Activated CD8-positive, alpha-beta memory T cell treated with anti-CD3 and anti-CD28 coated beads for 24 hours (primary cell): Measurements from ENCODE around the gene SCTR.

Source experiments
- DNase-seq: peaks from one replicate; pipeline ENCODE4 v3.0.0-alpha.2; 2020

Gene SCTR

DNA sequence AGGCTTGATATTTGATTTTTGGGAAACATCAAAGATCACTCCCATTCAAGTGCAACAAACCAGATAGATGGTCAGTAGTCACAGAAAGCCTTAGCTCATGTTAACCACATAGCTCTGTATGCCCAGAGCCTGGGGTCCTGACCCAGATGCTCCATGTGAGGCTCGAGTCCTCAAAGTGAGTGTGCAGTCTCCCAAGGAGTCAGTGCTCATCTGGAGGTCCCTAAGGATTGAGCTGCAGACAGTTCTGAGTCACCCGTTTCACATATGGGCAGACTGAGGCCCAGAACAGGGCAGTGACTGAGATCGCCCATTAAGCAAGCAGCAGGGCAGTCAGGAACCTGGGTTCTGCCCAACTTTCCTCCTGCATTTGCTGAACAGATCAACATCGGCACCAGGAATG lies 83.4 kb downstream of the SCTR start:
- no peak for DNase-seq

DNA sequence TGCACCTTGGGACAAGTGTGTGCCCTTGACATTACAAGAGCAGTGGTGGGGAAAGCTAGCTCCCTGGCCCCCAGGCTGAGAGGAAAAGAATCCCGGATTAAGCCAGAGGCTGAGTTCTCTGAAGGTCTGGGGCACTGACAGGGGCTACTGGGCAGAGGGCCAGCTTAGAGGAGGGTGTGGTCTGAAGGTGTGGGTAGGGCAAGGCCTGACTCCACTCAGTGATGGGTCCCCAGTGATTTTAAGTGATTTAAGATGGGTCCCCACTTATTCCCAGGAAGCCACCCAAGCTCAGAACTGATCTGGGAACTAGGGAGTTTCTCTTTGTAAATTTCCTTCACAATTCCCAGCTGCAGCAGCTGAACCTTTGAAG lies 83.8 kb downstream of the SCTR start:
- DNase-seq, result no peak

DNA sequence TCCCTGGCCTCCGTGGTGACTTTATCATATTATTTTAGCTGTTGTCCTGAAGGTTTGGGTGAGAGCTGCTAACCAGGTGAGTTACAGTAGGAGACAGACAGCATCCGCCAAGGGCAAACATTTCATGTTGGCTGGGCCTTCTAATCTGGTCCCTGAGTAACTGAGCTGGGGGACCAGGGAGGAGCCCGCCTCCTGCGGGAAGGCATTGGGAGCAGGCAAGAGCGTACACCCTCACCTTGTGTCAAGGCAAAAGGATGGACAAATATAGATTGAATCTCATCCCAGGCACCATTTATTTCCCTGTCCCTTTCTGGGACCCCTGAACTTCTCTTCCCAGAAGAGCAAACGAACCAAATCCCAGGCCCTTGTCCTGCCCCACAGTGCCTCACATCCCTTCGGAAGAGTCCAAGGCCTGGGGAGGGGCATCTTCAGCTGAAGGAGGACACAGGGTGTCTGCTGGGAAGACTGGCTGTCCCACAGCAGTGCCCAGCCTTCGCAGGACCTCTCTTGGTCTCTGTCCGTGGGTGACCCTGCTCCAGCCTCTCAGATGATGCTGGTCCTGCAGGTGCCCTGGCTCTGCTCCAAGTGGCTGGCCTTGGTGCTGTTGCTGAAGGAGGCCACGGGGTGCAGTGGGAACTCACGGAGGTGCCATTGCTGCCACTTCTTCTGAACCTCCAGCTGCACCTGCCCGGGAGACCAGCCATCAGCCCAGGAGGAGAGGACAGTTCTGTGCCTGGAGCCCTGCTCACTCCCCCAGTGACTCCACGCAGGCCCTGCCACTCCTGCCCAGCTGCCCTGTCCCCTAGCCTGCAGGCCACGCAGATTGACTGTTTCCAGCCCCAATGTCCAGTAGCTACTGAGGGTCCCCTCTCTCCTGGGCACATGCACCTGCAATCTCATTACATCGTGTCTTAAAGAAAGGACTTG lies 84.4 kb downstream of the SCTR start:
- no peak for DNase-seq

DNA sequence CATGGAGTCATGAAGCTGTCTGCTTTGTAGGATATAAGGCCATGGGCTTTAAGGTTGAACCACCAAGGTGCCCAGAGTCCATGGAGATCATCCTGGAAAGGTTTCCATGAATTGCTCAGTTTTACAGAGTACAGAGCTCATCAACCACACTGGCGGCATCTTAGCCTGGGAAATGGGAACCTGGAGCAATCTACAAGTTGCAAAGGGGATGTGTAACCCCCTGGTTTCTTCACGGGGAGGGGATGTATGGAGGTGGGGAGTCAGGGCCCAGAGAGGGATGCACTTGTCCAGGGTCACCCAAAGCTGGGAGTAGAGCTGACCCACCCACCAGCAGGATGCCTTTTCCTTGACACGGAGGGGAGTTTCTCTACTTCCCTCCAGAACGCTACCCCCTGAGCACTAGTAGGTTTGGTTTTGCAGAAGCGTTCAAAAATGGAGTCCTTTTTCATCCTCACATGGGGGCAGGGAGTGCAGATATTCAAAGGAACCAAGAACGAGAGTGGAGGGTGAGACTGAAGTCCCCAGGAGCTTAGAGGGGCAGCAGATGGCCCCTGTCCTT lies 85.5 kb downstream of the SCTR start:
- DNase-seq, result no peak

- DNase-seq, result no peak
Observed at GRCh38 chr2:119438128-119438656, 86.1 kb downstream of the SCTR start.

DNA sequence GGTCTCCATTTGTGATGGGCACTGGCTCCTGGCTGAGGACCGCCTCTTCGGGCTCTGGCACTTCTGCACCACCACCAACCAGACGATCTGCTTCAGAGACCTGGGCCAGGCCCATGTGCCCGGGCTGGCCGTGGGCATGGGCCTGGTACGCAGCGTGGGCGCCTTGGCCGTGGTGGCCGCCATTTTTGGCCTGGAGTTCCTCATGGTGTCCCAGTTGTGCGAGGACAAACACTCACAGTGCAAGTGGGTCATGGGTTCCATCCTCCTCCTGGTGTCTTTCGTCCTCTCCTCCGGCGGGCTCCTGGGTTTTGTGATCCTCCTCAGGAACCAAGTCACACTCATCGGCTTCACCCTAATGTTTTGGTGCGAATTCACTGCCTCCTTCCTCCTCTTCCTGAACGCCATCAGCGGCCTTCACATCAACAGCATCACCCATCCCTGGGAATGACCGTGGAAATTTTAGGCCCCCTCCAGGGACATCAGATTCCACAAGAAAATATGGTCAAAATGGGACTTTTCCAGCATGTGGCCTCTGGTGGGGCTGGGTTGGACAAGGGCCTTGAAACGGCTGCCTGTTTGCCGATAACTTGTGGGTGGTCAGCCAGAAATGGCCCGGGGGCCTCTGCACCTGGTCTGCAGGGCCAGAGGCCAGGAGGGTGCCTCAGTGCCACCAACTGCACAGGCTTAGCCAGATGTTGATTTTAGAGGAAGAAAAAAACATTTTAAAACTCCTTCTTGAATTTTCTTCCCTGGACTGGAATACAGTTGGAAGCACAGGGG lies 87.1 kb downstream of the SCTR start:
- DNase-seq, result no peak

GRCh38 chr2:119435953-119436297 lies 88.4 kb downstream of the SCTR start:
- DNase-seq, result no peak

DNA sequence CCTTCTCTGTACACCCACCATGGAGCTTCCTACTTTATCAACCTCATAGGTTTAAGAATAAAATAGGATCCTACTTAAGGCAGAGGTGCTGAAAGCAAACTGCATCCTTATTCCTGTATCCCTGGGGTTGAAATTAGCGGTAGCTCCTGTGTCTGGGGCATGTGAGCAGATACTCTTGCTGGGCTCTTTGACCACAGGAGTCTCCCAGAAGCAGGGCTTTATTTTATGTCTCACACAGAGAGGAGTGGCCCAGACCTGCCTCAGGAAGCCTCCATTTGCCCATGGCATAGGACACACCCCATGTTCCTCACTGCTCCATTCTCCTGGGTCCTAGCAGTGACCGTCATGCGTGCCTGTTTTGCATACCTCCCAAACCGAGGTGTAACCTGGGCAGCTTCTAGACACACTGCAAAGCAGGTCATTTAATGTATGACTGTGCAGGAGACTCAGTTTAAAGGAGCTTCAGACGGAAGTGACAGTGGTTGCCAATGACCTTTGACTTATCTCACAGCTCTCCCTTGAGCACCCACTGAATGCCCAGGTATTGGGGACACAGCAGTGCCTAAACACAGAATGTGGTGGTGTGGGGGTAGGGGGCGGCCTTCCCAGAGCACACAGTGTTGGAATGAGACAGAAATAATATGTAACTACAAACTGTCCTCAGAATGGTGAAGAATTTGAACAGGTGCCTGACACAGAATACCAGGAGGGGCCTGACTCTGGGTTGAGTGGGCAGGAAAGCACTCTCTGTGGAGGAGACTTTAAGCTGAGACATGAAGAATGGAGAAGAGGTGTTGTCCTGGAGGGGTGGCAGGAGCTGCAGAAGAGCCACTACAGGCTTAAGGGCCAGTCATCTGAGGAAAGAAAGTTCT lies 89.0 kb downstream of the SCTR start:
- peak; percentile 9 for DNase-seq

DNA sequence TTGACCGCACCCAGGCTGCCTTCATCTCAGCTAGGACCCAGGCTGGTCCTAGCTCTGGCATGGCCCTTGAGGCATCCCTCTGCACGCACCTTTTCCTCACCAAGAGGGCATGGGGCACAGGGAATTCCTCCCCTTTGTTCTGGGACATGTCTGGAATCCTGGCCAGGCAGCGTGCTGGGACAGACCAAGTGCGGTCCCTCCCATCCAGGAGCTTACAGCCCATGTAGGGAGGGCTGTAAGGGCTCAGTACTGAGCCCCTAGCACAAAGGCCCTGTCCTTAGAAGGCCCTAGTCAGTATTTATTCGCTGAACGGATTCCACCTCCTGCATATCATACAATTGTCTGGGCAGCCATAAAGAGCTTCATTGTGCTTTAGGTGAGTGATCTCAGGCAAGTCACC lies 89.6 kb downstream of the SCTR start:
- peak; percentile 24 for DNase-seq

DNA sequence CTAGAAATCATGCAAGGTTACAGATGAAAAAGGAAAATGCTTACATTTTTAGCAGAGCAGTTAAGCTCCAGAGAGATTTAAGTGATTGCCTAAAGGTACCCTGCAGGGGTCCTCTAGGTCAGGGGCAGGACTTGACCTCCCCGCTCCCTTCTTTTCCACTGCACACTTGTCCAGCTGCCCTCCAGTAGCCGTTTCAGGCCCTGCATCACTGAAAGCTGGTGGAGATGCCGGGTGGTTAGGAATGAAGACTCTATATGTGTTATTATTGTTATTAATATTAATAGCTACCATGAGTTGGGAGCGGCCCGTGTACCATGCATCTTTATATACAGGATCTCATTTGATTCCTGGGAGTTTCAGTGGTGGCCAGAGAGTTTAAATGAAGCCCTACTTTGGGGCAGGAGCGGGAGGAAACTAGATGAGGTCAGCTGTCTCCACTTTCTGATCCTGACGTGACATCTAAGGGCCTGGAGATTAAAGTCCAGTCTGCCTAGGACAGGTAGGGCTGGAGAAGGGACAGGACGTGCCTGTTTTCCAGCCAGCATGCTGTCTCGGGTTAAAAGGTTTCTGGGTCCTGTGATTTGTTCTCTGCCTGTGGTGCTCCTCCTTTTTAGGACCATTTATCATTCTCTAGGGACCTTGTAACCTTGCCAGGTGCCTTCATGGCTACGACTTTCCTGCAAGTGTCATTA lies 90.5 kb downstream of the SCTR start:
- DNase-seq, result no peak

GRCh38 chr2:119432851-119433522 lies 91.3 kb downstream of the SCTR start:
- DNase-seq, result peak; percentile 43

DNA sequence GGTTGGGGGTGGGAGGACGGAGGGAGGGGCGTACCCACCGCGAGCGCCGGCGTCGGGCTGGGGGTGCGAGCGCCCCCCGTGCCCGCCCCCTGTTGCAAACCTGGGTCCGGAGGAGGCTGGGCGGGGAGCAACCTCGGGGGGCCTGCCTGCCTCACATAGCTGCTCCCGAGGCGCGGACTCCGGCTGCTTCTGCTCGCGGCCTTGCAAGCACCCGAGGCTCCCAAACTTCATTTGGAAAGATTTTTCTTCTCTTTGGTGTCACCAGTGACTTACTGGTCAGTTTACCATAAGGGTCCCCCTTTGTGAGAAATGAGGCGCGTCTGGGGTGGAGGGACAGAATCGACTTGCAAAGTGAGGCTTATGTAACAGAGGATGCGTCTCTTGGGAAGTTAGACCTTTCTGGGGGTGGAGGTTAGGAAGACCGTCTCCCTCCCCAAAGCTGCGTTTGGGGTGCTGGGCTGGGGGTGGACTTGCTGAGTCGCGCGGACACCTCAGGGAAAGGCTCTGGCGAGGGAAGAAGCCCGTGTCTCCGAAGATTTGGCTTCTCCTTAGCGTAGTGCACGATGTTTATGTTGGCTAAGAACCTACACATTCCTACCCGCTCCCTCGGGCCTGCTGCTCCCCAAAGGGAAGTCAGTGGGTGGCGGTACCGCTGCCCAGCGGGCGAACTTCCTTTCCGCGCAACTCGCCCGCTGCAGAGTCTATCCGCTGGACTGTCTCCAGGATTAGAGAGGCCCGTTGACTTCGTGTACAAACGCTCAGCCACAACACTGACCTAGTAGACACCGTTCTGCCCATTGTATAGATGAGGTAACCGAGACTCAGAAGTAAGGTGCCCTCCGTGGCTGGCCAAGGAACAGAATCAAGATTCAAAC lies 92.1 kb downstream of the SCTR start:
- peak; percentile 54 for DNase-seq

DNA sequence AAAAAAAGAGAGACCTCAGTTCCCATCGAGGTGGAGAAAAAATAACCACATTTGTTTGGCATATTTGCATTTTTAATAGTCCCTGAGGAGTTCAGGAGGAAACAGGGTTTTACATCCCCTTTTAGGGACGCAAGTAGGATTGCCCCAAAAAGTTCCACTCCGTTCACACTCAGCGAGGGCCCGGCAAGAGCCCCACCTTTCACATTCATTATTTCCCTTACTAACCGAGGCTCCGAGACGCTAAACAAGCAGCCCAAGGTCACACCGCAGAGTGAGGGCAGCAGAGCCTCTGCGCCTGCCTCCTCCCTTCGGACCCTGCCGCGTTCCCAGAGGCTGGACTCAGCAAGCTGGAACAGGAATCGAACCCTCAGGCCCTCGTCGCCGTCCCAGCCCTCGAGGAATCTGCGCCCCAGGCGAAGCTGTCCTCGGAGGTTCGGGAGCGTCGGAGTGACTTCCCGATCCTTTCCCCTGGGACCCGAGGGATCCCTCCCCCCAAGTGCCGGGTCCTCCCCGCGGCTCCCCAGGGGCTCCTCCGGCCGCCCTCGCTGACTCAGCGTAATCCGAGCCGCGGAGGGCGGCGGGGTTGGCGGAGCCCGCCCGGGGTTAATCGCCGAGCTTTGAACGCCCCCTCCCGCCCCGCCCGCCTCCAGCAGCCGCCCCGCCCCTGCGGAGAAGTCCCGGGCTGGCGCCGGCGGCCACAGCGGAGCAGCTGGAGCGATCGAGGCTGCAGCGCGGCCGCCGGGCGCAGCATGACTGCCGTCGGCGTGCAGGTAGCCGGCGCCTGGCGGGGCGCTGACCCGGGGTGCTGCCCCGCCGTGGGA lies 92.9 kb downstream of the SCTR start, which contains the start of gene TMEM37:
TSS of gene TMEM37 (plus strand) at position 700 of the 821 bp plus-strand sequence. CDS start at position 750, 50 bp downstream.
- DNase-seq, result peak; percentile 58

DNA sequence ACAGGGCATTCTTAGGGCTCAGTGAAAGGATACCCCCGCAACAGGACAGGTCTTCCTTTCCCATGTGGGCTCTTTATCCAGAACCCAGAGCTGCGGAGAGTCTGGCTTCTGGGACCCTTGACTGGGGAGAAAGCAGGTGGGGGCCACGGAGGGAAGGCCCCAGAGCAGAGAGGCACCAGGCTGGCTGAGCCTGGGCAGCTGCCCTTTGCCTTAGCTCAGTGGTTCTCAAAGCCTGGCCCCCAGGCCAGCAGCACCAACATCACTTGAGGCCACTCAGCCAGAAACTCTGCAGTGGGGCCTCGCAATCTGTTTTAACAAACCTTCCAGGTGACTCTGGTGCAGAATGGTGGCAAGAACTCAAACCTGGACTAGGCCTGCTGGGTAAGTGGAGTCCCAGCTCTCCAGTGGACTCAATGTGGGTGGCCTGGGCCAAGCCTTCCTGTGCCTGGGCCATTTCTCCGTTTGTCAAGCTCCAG lies 94.2 kb downstream of the SCTR start:
- peak; percentile 45 for DNase-seq

GRCh38 chr2:119429225-119429981 lies 94.9 kb downstream of the SCTR start:
- DNase-seq, result peak; percentile 38

DNA sequence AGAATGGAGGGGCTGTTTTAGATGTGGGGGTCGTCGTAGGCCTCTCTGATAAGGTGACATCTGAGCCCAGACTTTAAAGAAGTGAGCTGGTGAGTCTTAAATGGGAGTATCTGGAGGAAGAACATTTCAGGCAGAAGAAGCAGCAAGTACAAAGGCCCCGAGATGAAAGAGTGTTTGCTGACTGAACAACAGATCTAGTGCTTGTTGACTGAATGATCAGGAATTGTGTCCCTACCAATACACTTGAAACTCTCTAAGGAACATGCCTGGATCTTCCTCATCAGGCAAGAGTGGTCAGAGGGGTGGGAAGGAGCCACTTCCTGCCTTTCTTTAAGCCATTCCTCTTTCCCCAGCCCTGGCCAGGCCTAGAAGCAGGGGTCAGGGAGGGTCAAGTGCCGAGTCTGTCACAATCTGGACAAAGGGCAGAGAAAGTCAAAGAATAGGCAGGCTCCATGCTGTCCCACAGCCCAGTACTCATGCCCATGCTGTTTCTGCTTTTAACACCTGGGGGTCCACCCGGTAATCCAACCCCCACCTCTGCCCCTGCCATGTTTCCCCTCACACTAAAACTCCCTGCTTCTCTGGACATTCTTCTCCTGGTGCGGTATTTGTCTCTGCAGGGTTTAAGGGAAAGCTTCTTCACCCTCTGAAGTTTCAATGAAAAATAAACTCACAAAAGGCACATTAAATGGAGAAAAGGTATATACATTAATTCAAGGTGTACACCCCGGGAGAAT lies 95.6 kb downstream of the SCTR start:
- peak; percentile 32 for DNase-seq

- no peak for DNase-seq
Observed at GRCh38 chr2:119427756-119428155, 96.5 kb downstream of the SCTR start.
